SK-N-SH (cell line): Measurements from ENCODE around the gene CYP20A1. TPM values are rescaled to one million over a fixed set of nuclear protein-coding genes. Genes with fewer than 3 reads are reported as not detected.

Experiments used
- CTCF ChIA-PET: fragments of 300-600, 350-600 bp; formaldehyde crosslinking; extraction: SDS; loops from one replicate; lab custom pipeline; 2021; lab: Yijun Ruan, JAX
- POLR2A ChIA-PET: fragments of 350-600 bp; sonication (Branson Sonifier 250); formaldehyde crosslinking; extraction: SDS; loops from one replicate; lab custom pipeline; 2020; ENCODE audit warnings: antibody characterized with exemption, inconsistent platforms; lab: Yijun Ruan, JAX
- DNase-seq: peaks from one replicate; pipeline ENCODE4 v3.0.0; 2012
- H2AFZ ChIP-seq: fragments of 200-600 bp; sonication (generic); 2 replicates; pipeline ENCODE4 v1.8.1; 2016; ENCODE audit warnings: antibody characterized with exemption, mild to moderate bottlenecking, low read depth
- H3F3A ChIP-seq: fragments of 200-600 bp; sonication (generic); replicated peaks from 2 replicates; pipeline ENCODE3; 2016; ENCODE audit warnings: antibody characterized with exemption, mild to moderate bottlenecking; ENCODE audit not compliant: insufficient read depth
- H3K27ac ChIP-seq, 2 experiments: fragments of 200-500 bp in 1 of 2; fragments of 200-600 bp in 1 of 2; sonication (Bioruptor generic) in 1 of 2; sonication (generic), shearing (Covaris generic) in 1 of 2; 2 replicates each; pipeline versions ENCODE4 v1.5.1 to v1.6.1; 2014 to 2016; ENCODE audit warnings: low read depth in 2 of 2, inconsistent platforms in 1 of 2, low read length in 1 of 2, mild to moderate bottlenecking in 1 of 2, mixed read lengths in 1 of 2
- H3K27me3 ChIP-seq: fragments of 200-600 bp; sonication (generic), shearing (Covaris generic); 2 replicates; pipeline ENCODE4 v1.6.1; 2016; ENCODE audit warnings: mixed run types; ENCODE audit not compliant: insufficient read depth
- H3K36me3 ChIP-seq, 2 experiments: fragments of 200-500 bp in 1 of 2; fragments of 200-600 bp in 1 of 2; sonication (Bioruptor generic) in 1 of 2; sonication (generic) in 1 of 2; replicated peaks in 1 of 2; 2 replicates each; pipeline versions ENCODE3 to v1.5.1; 2014 to 2016; ENCODE audit warnings: low read length in 1 of 2, mild to moderate bottlenecking in 1 of 2; ENCODE audit not compliant: insufficient read depth in 2 of 2, control insufficient read depth in 1 of 2
- H3K4me1 ChIP-seq, 2 experiments: fragments of 200-500 bp in 1 of 2; fragments of 200-600 bp in 1 of 2; sonication (Bioruptor generic) in 1 of 2; sonication (generic), shearing (Covaris generic) in 1 of 2; 2 replicates each; pipeline versions ENCODE4 v1.5.1 to v1.6.1; 2014 to 2016; ENCODE audit warnings: low read depth in 1 of 2, low read length in 1 of 2, mixed run types in 1 of 2; ENCODE audit not compliant: insufficient read depth in 2 of 2, control insufficient read depth in 1 of 2
- H3K4me2 ChIP-seq: fragments of 200-600 bp; sonication (generic), shearing (Covaris generic); 2 replicates; pipeline ENCODE4 v1.6.1; 2017; ENCODE audit warnings: mixed run types
- H3K4me3 ChIP-seq, 2 experiments: fragments of 200-500 bp in 1 of 2; fragments of 200-600 bp in 1 of 2; sonication (Bioruptor generic) in 1 of 2; sonication (generic), shearing (Covaris generic) in 1 of 2; 2 replicates each; pipeline versions ENCODE4 v1.5.1 to v1.8.1; 2014 to 2016; ENCODE audit warnings: low read depth in 2 of 2, inconsistent platforms in 1 of 2, low read length in 1 of 2, mild to moderate bottlenecking in 1 of 2, mixed read lengths in 1 of 2, moderate library complexity in 1 of 2
- H3K79me2 ChIP-seq: fragments of 200-600 bp; sonication (generic); 2 replicates; pipeline ENCODE4 v1.8.1; 2017; ENCODE audit warnings: mild to moderate bottlenecking; ENCODE audit not compliant: insufficient read depth
- H3K9ac ChIP-seq: fragments of 200-600 bp; sonication (generic); 2 replicates; pipeline ENCODE4 v1.6.1; 2017; ENCODE audit warnings: mixed run types
- H3K9me2 ChIP-seq: fragments of 200-600 bp; sonication (generic); 2 replicates; pipeline ENCODE4 v1.6.1; 2017; ENCODE audit warnings: mixed run types
- H3K9me3 ChIP-seq: fragments of 200-600 bp; sonication (generic); 2 replicates; pipeline ENCODE4 v1.6.1; 2017; ENCODE audit warnings: mixed run types, mild to moderate bottlenecking, moderate library complexity
- H4K20me1 ChIP-seq: fragments of 200-600 bp; sonication (generic); 2 replicates; pipeline ENCODE4 v1.6.1; 2017; ENCODE audit warnings: mild to moderate bottlenecking, mixed run types; ENCODE audit not compliant: insufficient read depth
- CHD2 ChIP-seq: fragments of 150-350 bp; IDR thresholded peaks from 2 replicates; pipeline ENCODE4 v1.6.1; 2018; ENCODE audit warnings: low read length; ENCODE audit not compliant: partially characterized antibody
- ELF1 ChIP-seq: IDR thresholded peaks from 2 replicates; pipeline ENCODE4 v1.4.0; 2012
- EP300 ChIP-seq, 2 experiments: IDR thresholded peaks; 2 replicates each; pipeline versions ENCODE4 v1.4.0 to v1.6.1; 2012; ENCODE audit warnings: borderline replicate concordance in 1 of 2, low read depth in 1 of 2, low read length in 1 of 2
- FOXM1 ChIP-seq: IDR thresholded peaks from 2 replicates; pipeline ENCODE4 v1.4.0; 2012; ENCODE audit warnings: low read depth, mild to moderate bottlenecking
- MEF2A ChIP-seq: IDR thresholded peaks from 2 replicates; pipeline ENCODE4 v1.4.0; 2012; ENCODE audit warnings: low read depth, borderline replicate concordance
- NFIC ChIP-seq: IDR thresholded peaks from 2 replicates; pipeline ENCODE4 v1.4.0; 2012; ENCODE audit warnings: borderline replicate concordance
- NRF1 ChIP-seq: IDR thresholded peaks from 2 replicates; pipeline ENCODE4 v1.6.1; 2012; ENCODE audit warnings: low read depth, mild to moderate bottlenecking, low read length
- POLR2AphosphoS5 ChIP-seq: IDR thresholded peaks from 2 replicates; pipeline ENCODE4 v1.6.1; 2012; ENCODE audit warnings: low read depth, low read length
- RAD21 ChIP-seq: IDR thresholded peaks from 2 replicates; pipeline ENCODE4 v1.6.1; 2012; ENCODE audit warnings: mild to moderate bottlenecking, low read length
- SIN3A ChIP-seq: IDR thresholded peaks from 2 replicates; pipeline ENCODE4 v1.6.1; 2012; ENCODE audit warnings: low read depth, mild to moderate bottlenecking, low read length, moderate library complexity, borderline replicate concordance
- SMC3 ChIP-seq: IDR thresholded peaks from 2 replicates; pipeline ENCODE4 v1.6.1; 2012; ENCODE audit warnings: low read depth, low read length, improper control_type of control experiment
- TAF1 ChIP-seq: IDR thresholded peaks from 2 replicates; pipeline ENCODE4 v1.6.1; 2012; ENCODE audit warnings: low read depth, mild to moderate bottlenecking, low read length, moderate library complexity, borderline replicate concordance
- WGBS: methylation state at CpG from one replicate; pipeline ENCODE4 v1.1.6; 2017; ENCODE audit warnings: low lambda C conversion rate; 5-methylcytosine and 5-hydroxymethylcytosine counted together
- polyA plus RNA-seq, 3 experiments: library from polyadenylated mRNA; depleted of rRNA; stranded (reverse); fragments of >200 nt; gene quantifications; 2 replicates each; pipeline ENCODE4 v1.2.3, GENCODE V29; 2012
- TF ChIP-seq, protein P1 (sequence below): IDR thresholded peaks from 2 replicates; pipeline ENCODE4 v1.4.0; 2012; ENCODE audit warnings: low read depth
- TF ChIP-seq, protein P2 (sequence below): fragments of 150-350 bp; IDR thresholded peaks from 2 replicates; pipeline ENCODE4 v1.6.1; 2017; ENCODE audit warnings: antibody characterized with exemption, low read length, low read depth, borderline replicate concordance

CYP20A1 gene
- polyA plus RNA-seq, 1 of the 3 experiments (the other 2 are of a cell fraction), result 10.6 TPM

DNA sequence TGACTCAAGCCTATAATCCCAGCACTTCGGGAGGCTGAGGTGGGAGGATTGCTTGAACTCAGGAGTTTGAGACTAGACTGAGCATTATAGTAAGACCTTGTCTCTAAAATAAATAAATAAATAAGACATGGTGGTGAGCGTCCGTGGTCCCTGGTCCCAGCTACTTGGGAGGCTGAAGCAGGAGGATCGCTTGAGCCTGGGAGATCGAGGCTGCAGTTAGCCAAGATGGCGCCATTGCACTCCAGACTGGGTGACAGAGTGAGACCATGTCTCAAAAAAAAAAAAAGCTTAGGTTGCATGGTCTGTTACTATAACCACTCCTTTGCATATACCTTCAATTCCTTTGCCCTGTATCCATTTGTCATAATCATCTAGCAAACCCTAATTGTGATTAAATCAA, 3.7 kb downstream of the CYP20A1 start:
- H3K4me1 ChIP-seq, result peaks cover 0 to 9% of the 10 kb centered on the region in 2 experiments; a peak in 1 of 4 replicates
- POLR2A ChIA-PET, result interaction anchor here (0.6 kb wide), 1 partner anchor 60 kb away, joined by 3 read pairs; no protein-coding TSS in a partner anchor
- no peaks in the 10 kb centered on the region for H3K27me3 ChIP-seq
- over 99% methylated on average over 6 of the region's 6 CpGs for WGBS
- CTCF ChIA-PET, result interaction anchor here (1.9 kb wide), 1 partner anchor 17 kb away, joined by 4 read pairs; no protein-coding TSS in a partner anchor
- no peak overlapping the region for H3K4me3 ChIP-seq
- peaks cover 77% of the 10 kb centered on the region for H3K79me2 ChIP-seq
- no peak overlapping the region for H3K27ac ChIP-seq
- H3K9ac ChIP-seq, result no peak overlapping the region
- no peak overlapping the region for H2AFZ ChIP-seq
- no peaks in the 10 kb centered on the region for H3K9me2 ChIP-seq
- peaks cover 0 to 36% of the 10 kb centered on the region in 2 experiments for H3K36me3 ChIP-seq
- no peak for TF ChIP-seq FOXM1
- TF ChIP-seq NRF1, result no peak
- TF ChIP-seq SMC3, result no peak
- TF ChIP-seq, protein P1, sequence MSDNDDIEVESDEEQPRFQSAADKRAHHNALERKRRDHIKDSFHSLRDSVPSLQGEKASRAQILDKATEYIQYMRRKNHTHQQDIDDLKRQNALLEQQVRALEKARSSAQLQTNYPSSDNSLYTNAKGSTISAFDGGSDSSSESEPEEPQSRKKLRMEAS, result no peak
- TF ChIP-seq EP300 (IDR thresholded peaks at IDR 0.05; ENCODE audit: borderline replicate concordance in 1 of 2, low read depth in 1 of 2, low read length in 1 of 2), result no peak
- TF ChIP-seq MEF2A, result no peak
- no peak for TF ChIP-seq POLR2AphosphoS5
- no peak for TF ChIP-seq TAF1
- no peaks in the 10 kb centered on the region for H3K9me3 ChIP-seq
- no peak for DNase-seq
- H4K20me1 ChIP-seq, result no peaks in the 10 kb centered on the region
- H3F3A ChIP-seq, result peaks cover 16% of the 10 kb centered on the region
- H3K4me2 ChIP-seq, result no peak overlapping the region

DNA sequence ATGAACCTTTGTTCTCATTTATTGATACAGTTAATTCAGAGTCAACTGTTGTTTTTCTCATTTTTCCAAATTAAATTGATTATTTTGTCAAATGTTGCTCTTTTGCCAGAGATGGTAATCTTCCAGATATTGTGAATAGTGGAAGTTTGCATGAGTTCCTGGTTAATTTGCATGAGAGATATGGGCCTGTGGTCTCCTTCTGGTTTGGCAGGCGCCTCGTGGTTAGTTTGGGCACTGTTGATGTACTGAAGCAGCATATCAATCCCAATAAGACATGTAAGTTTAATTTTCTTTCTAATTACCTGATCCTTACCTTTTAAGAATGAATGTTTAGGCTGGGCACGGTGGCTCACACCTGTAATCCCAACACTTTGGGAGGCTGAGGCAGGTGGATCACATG, 7.8 kb downstream of the CYP20A1 start:
- CTCF ChIA-PET, result no interaction called here
- TF ChIP-seq FOXM1 (no peak), ELF1 (no peak), RAD21 (no peak), MEF2A (no peak), TAF1 (no peak), SIN3A (no peak), CHD2 (no peak), NFIC (no peak)
- TF ChIP-seq, protein P2, sequence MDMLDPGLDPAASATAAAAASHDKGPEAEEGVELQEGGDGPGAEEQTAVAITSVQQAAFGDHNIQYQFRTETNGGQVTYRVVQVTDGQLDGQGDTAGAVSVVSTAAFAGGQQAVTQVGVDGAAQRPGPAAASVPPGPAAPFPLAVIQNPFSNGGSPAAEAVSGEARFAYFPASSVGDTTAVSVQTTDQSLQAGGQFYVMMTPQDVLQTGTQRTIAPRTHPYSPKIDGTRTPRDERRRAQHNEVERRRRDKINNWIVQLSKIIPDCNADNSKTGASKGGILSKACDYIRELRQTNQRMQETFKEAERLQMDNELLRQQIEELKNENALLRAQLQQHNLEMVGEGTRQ, result no peak
- peaks cover 0 to 51% of the 10 kb centered on the region in 2 experiments for H3K36me3 ChIP-seq
- no peaks in the 10 kb centered on the region for H3K27me3 ChIP-seq
- no peak overlapping the region for H3K27ac ChIP-seq
- POLR2A ChIA-PET, result no interaction called here
- H3K9ac ChIP-seq, result no peak overlapping the region
- no peaks in the 10 kb centered on the region for H3K9me3 ChIP-seq
- H3K79me2 ChIP-seq, result peaks cover 82% of the 10 kb centered on the region
- 97% methylated on average over 3 of the region's 3 CpGs for WGBS
- H3K4me3 ChIP-seq, result no peak overlapping the region
- no peaks in the 10 kb centered on the region for H4K20me1 ChIP-seq
- peaks cover 7% of the 10 kb centered on the region for H3F3A ChIP-seq
- no peaks in the 10 kb centered on the region for H3K9me2 ChIP-seq
- H3K4me1 ChIP-seq, result no peaks in the 10 kb centered on the region
- no peak overlapping the region for H2AFZ ChIP-seq
- H3K4me2 ChIP-seq, result no peak overlapping the region
- DNase-seq, result no peak
